ENCODE data around the gene PYDC2.

DNA sequence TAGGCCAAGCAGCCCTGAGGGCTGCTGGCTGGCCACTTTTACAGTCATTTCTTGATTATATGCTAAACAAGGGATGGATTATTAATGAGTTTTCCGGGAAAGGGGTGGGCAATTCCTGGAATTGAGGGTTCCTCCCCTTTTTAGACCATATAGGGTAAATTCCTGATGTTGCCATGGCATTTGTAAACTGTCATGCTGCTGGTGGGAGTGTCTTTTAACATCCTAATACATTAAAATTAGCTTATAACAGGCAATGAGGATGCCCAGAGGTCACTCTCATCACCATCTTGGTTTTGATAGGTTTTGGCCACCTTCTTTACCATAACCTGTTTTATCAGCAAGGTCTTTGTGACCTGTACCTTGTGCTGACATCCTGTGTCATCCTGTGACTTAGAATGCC is 11.7 kb upstream of the PYDC2 start:
- TF ChIP-seq, protein P1, sequence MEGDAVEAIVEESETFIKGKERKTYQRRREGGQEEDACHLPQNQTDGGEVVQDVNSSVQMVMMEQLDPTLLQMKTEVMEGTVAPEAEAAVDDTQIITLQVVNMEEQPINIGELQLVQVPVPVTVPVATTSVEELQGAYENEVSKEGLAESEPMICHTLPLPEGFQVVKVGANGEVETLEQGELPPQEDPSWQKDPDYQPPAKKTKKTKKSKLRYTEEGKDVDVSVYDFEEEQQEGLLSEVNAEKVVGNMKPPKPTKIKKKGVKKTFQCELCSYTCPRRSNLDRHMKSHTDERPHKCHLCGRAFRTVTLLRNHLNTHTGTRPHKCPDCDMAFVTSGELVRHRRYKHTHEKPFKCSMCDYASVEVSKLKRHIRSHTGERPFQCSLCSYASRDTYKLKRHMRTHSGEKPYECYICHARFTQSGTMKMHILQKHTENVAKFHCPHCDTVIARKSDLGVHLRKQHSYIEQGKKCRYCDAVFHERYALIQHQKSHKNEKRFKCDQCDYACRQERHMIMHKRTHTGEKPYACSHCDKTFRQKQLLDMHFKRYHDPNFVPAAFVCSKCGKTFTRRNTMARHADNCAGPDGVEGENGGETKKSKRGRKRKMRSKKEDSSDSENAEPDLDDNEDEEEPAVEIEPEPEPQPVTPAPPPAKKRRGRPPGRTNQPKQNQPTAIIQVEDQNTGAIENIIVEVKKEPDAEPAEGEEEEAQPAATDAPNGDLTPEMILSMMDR (IDR thresholded peaks at IDR 0.05): no peak
- no peak for TF ChIP-seq POLR2A (IDR thresholded peaks at IDR 0.05)

Measured in adrenal gland (tissue), 5 donors.